GM18861 (cell line): ENCODE data around the gene TGFBR1.
"Not testable (repeated sequence)": the region's sequence is repeated elsewhere in the genome, so short reads cannot be mapped to it uniquely, and the experiment has no call there.

ENCODE experiments used
- ATAC-seq: cut with Tn5 transposase; IDR thresholded peaks from one replicate; pipeline ENCODE4 v1.9.1; 2021; ENCODE audit not compliant: unreplicated experiment

The TGFBR1 gene

GRCh38 chr9:99184475-99185347 is 79.8 kb downstream of the TGFBR1 start:
- ATAC-seq = peak; percentile 47

- no peak for ATAC-seq
Observed at GRCh38 chr9:99185348-99185632, 80.4 kb downstream of the TGFBR1 start.

- no peak for ATAC-seq
Observed at GRCh38 chr9:99185934-99186333, 81.0 kb downstream of the TGFBR1 start.

- ATAC-seq = no peak
Observed at GRCh38 chr9:99187311-99187710, 82.4 kb downstream of the TGFBR1 start.

- ATAC-seq = no peak
Observed at GRCh38 chr9:99189186-99189585, 84.3 kb downstream of the TGFBR1 start.

- ATAC-seq = no peak
Observed at GRCh38 chr9:99189887-99190596, 85.1 kb downstream of the TGFBR1 start.

GRCh38 chr9:99190597-99191283 is 85.8 kb downstream of the TGFBR1 start:
- no peak for ATAC-seq

GRCh38 chr9:99192786-99193465 is 88.0 kb downstream of the TGFBR1 start:
- ATAC-seq = no peak

GRCh38 chr9:99193466-99193821 is 88.5 kb downstream of the TGFBR1 start:
- no peak for ATAC-seq

GRCh38 chr9:99196484-99196883 is 91.6 kb downstream of the TGFBR1 start:
- not testable (repeated sequence) for ATAC-seq

- ATAC-seq = no peak
Observed at GRCh38 chr9:99197124-99197630, 92.3 kb downstream of the TGFBR1 start.

- ATAC-seq = no peak
Observed at GRCh38 chr9:99197987-99198386, 93.1 kb downstream of the TGFBR1 start.

- peak; percentile 61 for ATAC-seq
Observed at GRCh38 chr9:99199938-99200539, 95.1 kb downstream of the TGFBR1 start.

- ATAC-seq = no peak
Observed at GRCh38 chr9:99201603-99202002, 96.7 kb downstream of the TGFBR1 start.
